ENCODE data around the gene NOX3. TPM values are rescaled to one million over a fixed set of nuclear protein-coding genes. Genes with fewer than 3 reads are reported as not detected.

Gene NOX3
- total RNA-seq, 2 donors from 2014 or later: not detected

DNA sequence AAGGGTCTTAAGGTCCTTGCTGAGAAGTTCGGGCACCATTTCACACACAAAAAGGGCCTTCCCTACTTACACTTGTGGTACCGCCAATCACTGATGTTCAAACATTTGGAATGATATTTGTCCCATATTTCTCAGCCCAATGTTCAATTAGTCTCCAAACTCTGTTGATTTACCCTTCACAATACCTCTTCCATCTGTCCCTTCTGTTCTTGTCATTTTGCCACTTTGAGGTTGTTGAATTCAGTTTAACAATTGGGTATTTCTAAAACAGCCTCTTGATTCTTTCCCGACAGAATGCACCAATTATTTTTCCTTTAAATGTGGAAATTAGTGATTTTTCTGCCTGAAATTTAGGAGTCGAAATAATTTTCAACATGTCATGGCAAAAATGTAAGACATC is 46.2 kb downstream of the NOX3 start:
- ATAC-seq (replicated peaks): no peak
- Mint-ChIP-seq H3K36me3 (ENCODE audit: low read depth) (no peaks in the 10 kb centered on the region), H3K9me3 (no peaks in the 10 kb centered on the region), H3K4me1 (no peaks in the 10 kb centered on the region), H3K4me3 (no peak overlapping the region), H3K27ac (no peak overlapping the region), H3K27me3 (peaks cover 6% of the 10 kb centered on the region)

DNA sequence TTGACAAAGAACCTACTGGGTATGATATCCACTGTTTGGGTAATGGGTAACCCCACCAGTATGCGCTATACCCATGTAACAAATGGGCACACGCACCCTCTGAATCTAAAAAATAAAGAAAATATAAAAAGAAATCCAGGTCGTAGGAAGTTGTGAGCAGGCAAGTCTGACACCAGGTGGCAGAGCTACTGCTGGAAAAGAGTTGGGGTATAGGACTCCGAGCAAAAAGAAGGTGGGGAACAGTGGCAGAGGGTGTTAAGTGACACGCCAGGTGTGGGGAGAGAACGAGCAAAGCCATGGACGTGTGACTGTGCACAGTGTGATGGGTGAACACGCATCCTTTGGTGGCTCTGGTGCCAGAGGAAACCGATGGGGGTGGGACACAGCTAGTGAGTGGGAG is 46.7 kb downstream of the NOX3 start:
- no peak for ATAC-seq (replicated peaks)
- no peak overlapping the region for H3K4me3 Mint-ChIP-seq
- H3K4me1 Mint-ChIP-seq: no peaks in the 10 kb centered on the region
- no peak overlapping the region for H3K27ac Mint-ChIP-seq
- peaks cover 6% of the 10 kb centered on the region for H3K27me3 Mint-ChIP-seq
- no peaks in the 10 kb centered on the region for H3K36me3 Mint-ChIP-seq (ENCODE audit: low read depth)
- no peaks in the 10 kb centered on the region for H3K9me3 Mint-ChIP-seq

DNA sequence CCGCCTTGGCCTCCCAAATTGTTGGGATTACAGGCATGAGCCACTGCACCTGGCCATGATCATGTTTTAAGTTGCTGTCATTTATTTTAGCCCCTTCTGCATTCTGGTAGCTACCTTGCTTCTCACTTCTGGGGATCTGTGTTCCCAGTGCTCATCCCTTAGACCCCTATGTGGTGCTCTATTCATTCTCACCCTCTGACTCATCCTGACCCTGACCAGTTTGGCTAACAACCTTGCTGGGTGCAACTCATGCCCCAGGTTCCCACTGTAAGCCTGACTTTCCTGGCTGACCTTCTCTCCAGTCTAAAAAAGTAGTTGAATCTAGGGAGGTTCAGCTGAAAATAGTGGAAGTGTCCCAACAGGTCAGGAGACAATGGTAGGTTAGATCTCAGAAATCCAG is 47.4 kb downstream of the NOX3 start:
- Mint-ChIP-seq H3K4me3 (no peak overlapping the region), H3K4me1 (no peaks in the 10 kb centered on the region), H3K36me3 (ENCODE audit: low read depth) (no peaks in the 10 kb centered on the region), H3K27me3 (peaks cover 6% of the 10 kb centered on the region), H3K9me3 (no peaks in the 10 kb centered on the region), H3K27ac (no peak overlapping the region)
- no peak for ATAC-seq (replicated peaks)

DNA sequence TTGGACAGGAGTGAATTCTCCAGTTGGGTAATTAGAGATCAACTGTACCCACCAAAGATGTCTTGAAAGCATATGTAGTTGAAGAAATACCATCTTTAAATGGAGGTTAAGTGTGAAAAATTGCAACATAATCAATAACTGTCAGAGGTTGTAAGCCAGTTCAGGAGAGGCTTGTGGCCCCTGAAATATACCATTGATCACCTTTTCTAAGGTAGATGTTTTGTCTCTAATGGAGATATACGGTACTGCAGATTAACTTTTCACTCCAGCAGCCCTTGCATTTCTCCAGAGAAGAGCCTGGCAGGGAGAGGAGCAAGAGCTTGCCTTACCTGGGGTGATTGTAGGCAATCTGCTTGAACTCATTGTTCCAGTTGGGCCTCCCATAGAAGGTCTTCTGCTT is 48.8 kb downstream of the NOX3 start:
- Mint-ChIP-seq H3K4me1 (no peaks in the 10 kb centered on the region), H3K27me3 (peaks cover 6% of the 10 kb centered on the region), H3K9me3 (no peaks in the 10 kb centered on the region), H3K36me3 (ENCODE audit: low read depth) (no peaks in the 10 kb centered on the region), H3K27ac (no peak overlapping the region), H3K4me3 (no peak overlapping the region)
- no peak for ATAC-seq (replicated peaks)

DNA sequence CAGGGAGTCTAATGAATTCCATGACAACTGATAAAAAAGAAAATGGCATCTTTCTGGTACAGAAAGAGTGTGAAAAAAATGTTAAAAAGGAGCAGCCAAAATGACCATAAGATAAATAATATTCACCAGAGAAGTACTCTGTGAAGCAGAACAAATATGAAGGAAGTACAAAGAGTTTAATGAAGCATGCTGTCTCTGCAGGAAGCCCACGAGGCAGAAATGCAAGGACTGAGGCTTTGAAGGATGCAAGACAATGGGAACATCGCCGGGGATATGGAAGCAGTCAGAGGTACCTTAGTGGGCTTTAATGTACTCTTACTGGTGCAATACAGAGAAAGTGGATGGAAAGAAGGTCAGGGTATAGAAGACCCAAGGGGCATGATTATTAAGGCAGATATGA is 50.7 kb downstream of the NOX3 start:
- Mint-ChIP-seq H3K4me3 (no peak overlapping the region), H3K9me3 (no peaks in the 10 kb centered on the region), H3K4me1 (no peaks in the 10 kb centered on the region), H3K27ac (no peak overlapping the region), H3K36me3 (ENCODE audit: low read depth) (no peaks in the 10 kb centered on the region), H3K27me3 (peaks cover 6% of the 10 kb centered on the region)
- ATAC-seq (replicated peaks): no peak

DNA sequence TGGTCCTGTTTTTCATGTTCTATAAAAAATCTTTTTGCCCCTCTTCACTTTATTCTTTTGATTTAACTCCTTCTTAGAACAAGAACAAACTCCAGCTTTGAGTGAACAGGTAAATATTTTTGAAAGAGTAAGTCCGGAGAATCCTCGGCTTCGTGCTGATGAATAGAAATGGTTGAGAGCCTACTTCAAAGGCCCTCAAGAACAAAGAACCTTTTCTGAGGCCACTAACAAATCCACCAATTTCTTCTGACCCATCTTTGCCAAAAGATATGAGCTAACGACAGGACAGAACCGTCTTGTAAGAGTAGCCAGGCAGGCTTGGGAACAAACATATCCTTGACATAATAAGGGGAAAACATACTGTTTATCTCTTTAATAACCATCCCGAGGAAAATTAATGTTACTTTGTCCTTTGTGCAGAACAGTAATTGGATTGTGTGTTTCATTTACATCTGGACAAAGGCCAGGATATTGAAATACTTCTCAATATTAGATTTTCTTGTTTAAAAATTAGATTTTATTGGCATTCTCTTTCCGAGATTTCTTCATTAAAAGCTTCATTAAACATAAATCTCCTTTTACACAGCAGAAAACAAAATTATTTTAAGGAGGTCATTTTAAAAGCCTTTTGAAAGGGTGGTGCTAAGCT is 52.9 kb downstream of the NOX3 start:
- H3K27me3 Mint-ChIP-seq: peaks cover 6% of the 10 kb centered on the region
- H3K4me3 Mint-ChIP-seq: no peak overlapping the region
- no peak overlapping the region for H3K27ac Mint-ChIP-seq
- no peaks in the 10 kb centered on the region for H3K9me3 Mint-ChIP-seq
- no peak for ATAC-seq (replicated peaks)
- H3K36me3 Mint-ChIP-seq (ENCODE audit: low read depth): no peaks in the 10 kb centered on the region
- no peaks in the 10 kb centered on the region for H3K4me1 Mint-ChIP-seq

DNA sequence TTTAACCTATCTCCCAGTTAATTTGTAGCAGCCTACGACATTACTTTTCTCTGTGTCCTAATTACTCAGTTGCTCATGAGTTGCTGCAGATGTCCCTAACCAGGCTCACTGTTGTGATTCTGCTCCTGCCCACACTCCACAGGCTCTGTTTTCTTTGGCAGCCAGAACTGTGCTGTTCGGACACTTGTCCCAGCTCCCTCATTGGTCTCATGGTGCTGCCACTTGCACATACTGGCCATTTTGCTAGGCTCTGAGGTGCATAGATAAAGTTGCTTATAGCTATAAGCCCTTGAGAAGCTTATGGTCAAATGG is 55.0 kb downstream of the NOX3 start:
- ATAC-seq (replicated peaks): no peak
- Mint-ChIP-seq H3K4me3 (no peak overlapping the region), H3K9me3 (no peaks in the 10 kb centered on the region), H3K27ac (no peak overlapping the region), H3K4me1 (no peaks in the 10 kb centered on the region), H3K36me3 (ENCODE audit: low read depth) (no peaks in the 10 kb centered on the region), H3K27me3 (peaks cover 6% of the 10 kb centered on the region)

DNA sequence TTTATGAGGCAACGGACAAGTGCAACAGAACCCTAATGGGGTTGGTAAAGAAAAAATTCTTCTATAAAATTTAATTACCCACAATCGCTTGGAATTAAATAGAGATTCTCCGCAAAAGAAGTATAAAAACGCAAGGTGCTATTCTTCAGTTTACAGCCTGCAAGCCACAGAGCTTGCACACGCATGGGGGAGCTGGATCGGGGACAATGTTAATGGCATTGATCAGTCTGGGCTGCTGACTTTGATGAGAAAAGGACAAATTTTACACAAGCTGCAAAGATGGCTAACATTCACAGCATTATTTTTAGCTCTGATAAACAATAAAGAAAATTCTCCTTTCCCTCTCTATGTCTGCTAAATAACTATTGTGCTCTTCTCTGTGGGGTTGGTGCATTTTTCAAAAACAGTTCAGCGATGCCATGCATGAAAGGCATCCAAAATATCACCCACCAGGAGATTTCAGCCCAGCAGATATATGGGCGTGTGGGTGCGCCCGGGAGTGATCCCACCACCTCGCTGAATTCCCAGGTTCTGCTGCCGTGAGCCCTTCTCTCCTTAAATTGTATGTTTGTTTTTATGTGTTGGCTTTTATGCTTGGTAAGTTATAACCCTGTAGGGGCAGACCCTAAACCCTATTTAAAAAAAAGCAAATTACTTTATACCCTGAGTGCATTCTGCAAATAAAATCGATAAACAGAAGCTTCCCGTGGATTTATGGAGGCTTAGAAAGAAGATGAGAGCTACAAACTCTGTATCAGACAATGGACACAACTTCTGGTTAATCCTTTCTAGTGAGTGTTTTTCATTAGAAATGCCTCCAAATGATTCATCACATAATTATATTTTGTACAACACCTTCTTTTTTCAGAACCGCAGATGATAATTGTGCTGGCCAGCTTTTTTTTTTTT is 55.6 kb downstream of the NOX3 start:
- Mint-ChIP-seq H3K27ac (no peak overlapping the region), H3K9me3 (no peaks in the 10 kb centered on the region), H3K4me1 (no peaks in the 10 kb centered on the region), H3K4me3 (no peak overlapping the region), H3K36me3 (ENCODE audit: low read depth) (no peaks in the 10 kb centered on the region), H3K27me3 (peaks cover 6% of the 10 kb centered on the region)
- no peak for ATAC-seq (replicated peaks)

DNA sequence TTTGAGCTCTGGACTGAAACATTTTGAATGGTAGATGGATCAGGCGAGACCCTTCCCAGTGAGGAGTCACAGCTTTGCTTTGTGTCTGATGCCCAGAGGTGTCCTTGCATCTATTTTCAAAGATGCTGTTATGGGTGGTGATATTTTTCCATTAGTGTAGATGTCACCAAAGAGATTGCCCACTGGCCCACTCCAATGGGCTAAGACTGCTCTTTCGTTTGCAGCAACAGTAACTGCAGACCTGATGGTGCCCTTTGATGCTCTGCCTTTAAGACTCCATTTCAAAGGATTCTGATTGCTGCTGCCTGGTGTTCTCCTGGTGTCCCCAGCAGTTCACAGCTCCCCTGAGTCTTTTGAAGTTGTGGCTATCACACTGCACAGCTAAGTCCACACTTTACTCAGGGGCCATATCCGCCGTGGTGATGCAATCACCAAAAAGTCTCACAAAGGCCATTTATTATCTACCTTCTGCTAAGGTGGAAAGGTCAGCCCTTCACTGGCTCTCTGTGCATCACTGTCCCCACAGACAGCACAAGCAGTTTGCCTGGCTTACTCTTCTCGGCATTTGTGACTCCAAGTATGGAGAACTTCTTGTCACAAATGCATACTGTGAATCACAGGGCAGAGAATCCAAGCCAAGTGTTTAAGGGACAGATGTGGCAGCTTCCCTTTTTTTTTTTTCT is 56.4 kb downstream of the NOX3 start:
- peaks cover 7% of the 10 kb centered on the region for H3K27me3 Mint-ChIP-seq
- ATAC-seq (replicated peaks): no peak
- H3K27ac Mint-ChIP-seq: no peak overlapping the region
- no peak overlapping the region for H3K4me3 Mint-ChIP-seq
- H3K4me1 Mint-ChIP-seq: no peaks in the 10 kb centered on the region
- H3K9me3 Mint-ChIP-seq: no peaks in the 10 kb centered on the region
- H3K36me3 Mint-ChIP-seq (ENCODE audit: low read depth): no peaks in the 10 kb centered on the region

DNA sequence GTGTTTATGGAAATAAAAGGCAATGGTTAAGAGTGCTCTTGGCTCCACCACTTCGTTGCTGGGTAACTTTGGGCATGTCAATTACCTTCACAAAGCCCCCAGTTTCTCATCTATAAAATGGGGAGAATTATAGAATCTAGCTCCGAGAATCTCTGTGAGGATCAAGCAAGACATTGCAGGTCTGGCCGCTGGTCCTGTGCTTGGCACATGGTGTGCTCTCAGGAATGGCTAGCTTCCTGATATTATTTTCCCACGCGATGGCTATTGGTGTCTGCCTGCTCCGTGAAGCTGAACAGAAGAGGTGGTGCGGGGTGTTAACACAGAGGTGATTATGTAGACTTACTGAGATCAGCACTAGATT is 57.0 kb downstream of the NOX3 start:
- H3K9me3 Mint-ChIP-seq: no peaks in the 10 kb centered on the region
- no peak for ATAC-seq (replicated peaks)
- H3K27ac Mint-ChIP-seq: no peak overlapping the region
- no peaks in the 10 kb centered on the region for H3K4me1 Mint-ChIP-seq
- H3K36me3 Mint-ChIP-seq (ENCODE audit: low read depth): no peaks in the 10 kb centered on the region
- H3K27me3 Mint-ChIP-seq: peaks cover 10% of the 10 kb centered on the region
- H3K4me3 Mint-ChIP-seq: no peak overlapping the region

DNA sequence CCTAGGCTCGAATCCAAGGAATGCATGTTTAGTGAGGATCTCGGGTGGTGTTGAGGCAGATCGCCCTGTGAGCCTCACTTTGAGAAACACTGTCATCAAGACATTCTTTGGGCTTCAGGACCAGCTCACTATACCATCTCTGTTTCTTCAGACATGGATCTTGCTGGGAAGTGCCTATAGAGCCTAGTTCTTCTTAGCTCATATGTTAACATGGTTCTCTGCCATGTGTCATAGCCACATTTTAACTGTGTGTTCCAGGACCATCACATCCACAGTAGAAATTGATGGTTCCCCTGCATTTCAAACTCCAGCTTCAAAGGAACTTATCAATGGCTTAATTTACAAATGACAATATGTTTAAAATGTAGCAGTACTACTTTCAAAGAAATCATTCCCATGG is 57.4 kb downstream of the NOX3 start:
- ATAC-seq (replicated peaks): no peak

DNA sequence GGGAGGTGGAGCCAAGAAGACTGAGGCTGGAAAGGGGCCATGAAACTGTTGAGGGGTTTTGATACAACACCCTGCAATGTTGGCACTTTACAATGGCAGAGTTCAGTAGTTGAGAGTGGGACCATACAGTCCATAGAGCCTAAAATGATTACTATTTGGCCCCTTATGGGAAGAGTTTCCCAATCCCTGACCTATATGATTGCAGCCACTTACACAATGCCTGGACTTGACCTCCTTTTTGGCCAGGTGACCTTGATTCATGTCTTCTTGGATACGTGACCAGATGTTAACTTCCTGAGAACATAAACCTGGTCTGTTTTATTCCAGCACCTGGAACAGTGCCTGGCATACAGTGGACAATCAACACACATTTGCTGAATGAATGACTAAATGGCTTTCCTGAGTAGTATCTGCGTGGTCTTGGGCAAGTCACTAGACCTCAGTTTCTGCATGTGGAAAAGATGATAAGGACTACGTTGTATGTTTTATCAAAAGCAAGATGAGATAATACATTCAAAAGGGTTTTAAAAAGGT is 58.4 kb downstream of the NOX3 start:
- Mint-ChIP-seq H3K27ac (no peak overlapping the region), H3K4me1 (no peaks in the 10 kb centered on the region), H3K4me3 (no peak overlapping the region), H3K36me3 (ENCODE audit: low read depth) (no peaks in the 10 kb centered on the region), H3K9me3 (no peaks in the 10 kb centered on the region), H3K27me3 (peaks cover 10% of the 10 kb centered on the region)
- no peak for ATAC-seq (replicated peaks)

More for the DNA sequence above, 57.4 kb downstream of the NOX3 start:
- H3K27me3 Mint-ChIP-seq: peaks cover 10% of the 10 kb centered on the region
- no peak overlapping the region for H3K4me3 Mint-ChIP-seq
- H3K4me1 Mint-ChIP-seq: no peaks in the 10 kb centered on the region
- H3K9me3 Mint-ChIP-seq: no peaks in the 10 kb centered on the region
- no peak overlapping the region for H3K27ac Mint-ChIP-seq
- no peaks in the 10 kb centered on the region for H3K36me3 Mint-ChIP-seq (ENCODE audit: low read depth)

DNA sequence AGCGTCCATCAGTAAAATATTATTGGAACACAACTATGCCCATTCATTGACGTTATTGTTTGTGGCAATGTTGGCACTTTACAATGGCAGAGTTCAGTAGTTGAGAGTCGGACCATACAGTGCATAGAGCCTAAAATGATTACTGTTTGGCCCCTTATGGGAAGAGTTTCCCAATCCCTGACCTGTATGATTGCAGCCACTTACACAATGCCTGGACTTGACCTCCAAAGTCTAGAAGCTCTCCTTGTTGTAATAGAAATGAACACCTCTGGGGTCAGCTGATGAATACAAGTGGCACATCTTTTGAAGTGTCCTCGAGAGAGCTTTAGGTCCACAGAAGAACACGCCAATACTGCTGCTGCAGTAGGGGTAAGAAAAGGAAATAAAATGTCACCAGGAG is 59.0 kb downstream of the NOX3 start:
- no peaks in the 10 kb centered on the region for H3K36me3 Mint-ChIP-seq (ENCODE audit: low read depth)
- H3K4me1 Mint-ChIP-seq: no peaks in the 10 kb centered on the region
- H3K4me3 Mint-ChIP-seq: no peak overlapping the region
- no peak overlapping the region for H3K27ac Mint-ChIP-seq
- ATAC-seq (replicated peaks): no peak
- peaks cover 10% of the 10 kb centered on the region for H3K27me3 Mint-ChIP-seq
- no peaks in the 10 kb centered on the region for H3K9me3 Mint-ChIP-seq

DNA sequence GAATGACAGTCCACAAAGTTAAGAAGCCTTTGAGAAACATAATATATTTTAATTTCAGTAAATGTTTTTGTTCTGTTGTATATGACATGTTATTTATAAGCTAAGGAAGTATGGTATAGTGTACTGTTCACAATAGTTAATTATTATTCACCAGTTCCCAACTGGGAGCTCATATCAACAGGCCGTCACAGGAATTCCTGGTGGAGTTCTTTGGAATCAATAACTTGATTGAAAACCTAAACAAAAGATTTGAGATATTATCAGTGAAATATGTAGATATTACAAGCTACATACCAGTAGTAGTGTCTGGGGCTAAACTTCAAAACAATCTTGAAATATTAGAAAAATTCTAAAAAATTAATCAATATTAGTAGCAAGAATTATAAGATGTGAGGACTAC is 60.3 kb downstream of the NOX3 start:
- Mint-ChIP-seq H3K36me3 (ENCODE audit: low read depth) (no peaks in the 10 kb centered on the region), H3K4me1 (no peaks in the 10 kb centered on the region), H3K4me3 (no peak overlapping the region), H3K27ac (no peak overlapping the region), H3K9me3 (no peaks in the 10 kb centered on the region), H3K27me3 (peaks cover 13% of the 10 kb centered on the region)
- ATAC-seq (replicated peaks): no peak

DNA sequence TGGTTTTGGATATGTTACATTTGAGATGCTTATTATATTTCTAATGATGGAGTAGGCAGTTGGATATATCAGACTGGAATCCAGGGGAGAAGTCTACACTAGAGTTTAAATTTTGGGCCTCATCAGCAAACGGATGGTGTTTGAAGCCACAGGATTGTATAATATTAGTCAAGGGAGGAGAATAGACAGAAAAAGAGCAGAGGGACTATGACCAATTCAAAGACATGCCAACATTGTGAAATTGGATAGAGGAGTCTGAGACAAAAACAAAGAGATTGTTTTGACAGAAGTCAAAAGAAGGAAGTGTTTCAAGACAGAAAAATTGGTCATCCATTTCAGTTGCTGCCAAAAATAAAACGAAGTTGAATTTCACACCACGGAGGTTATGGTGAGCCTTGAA is 66.5 kb downstream of the NOX3 start:
- H3K27me3 Mint-ChIP-seq: peaks cover 10% of the 10 kb centered on the region
- no peak for ATAC-seq (replicated peaks)
- H3K9me3 Mint-ChIP-seq: no peaks in the 10 kb centered on the region
- no peaks in the 10 kb centered on the region for H3K36me3 Mint-ChIP-seq (ENCODE audit: low read depth)
- peaks cover 3% of the 10 kb centered on the region for H3K4me1 Mint-ChIP-seq
- no peak overlapping the region for H3K27ac Mint-ChIP-seq
- H3K4me3 Mint-ChIP-seq: no peak overlapping the region
